ENCODE results near the gene CACNG7. TPM values are rescaled to one million over a fixed set of nuclear protein-coding genes. Genes with fewer than 3 reads are reported as not detected.

The CACNG7 gene
- total RNA-seq, 1 experiment from 2014 or later, result not detected

- H3K9me3 ChIP-seq (ENCODE audit: control insufficient read depth in 1 of 2, insufficient read depth in 1 of 2, low read depth in 1 of 2, low read length in 2 of 2), result no peaks in the 10 kb centered on the region
- H4K20me1 ChIP-seq (ENCODE audit: insufficient read depth), result no peaks in the 10 kb centered on the region
- DNase-seq (ENCODE audit: low read depth, low spot score) (no peak), ATAC-seq (peak; percentile 56)
- H3K4me3 ChIP-seq (replicated peaks in 1 of 2; ENCODE audit: low read depth in 1 of 2, low read length in 2 of 2), result peak overlapping the region; percentile 60 to 61
- peak overlapping the region; percentile 94 for H3K27ac ChIP-seq (ENCODE audit: low read depth, low read length)
- peak overlapping the region; percentile 87 for H3K4me2 ChIP-seq (ENCODE audit: low read length)
- 0 out of 2 replicates have a peak, but pooled peaks have one; percentile 58 for TF ChIP-seq POLR2AphosphoS5 (IDR thresholded peaks at IDR 0.05; ENCODE audit: low read depth, low read length)
- no peak for TF ChIP-seq EGR1 (IDR thresholded peaks at IDR 0.05; ENCODE audit: low read depth)
- TF ChIP-seq ZFX (IDR thresholded peaks at IDR 0.05), result peak; percentile 37
- no peaks in the 10 kb centered on the region for H3K79me2 ChIP-seq (ENCODE audit: insufficient read depth, low read length)
- no peak overlapping the region for H2AFZ ChIP-seq (ENCODE audit: low read depth, low read length, poor library complexity, severe bottlenecking)
- intact Hi-C loops (cut with micrococcal nuclease), result loop anchor here (5.0 kb wide), 2 partner anchors 84 to 114 kb away; partner anchors contain the start of gene MYADM
- ChIA-PET POLR2A (interaction anchor here (0.6 to 2.3 kb wide), 9 partner anchors 12 to 155 kb away, joined by 3 to 13 read pairs (median 4); partner anchors contain the start of genes CNOT3, MYADM, PRPF31 and TFPT), CTCF (interaction anchor here (1.0 to 2.3 kb wide), 6 partner anchors 30 to 115 kb away, joined by 3 to 15 read pairs (median 8); no protein-coding TSS in a partner anchor), RAD21 (ENCODE audit: low non-redundant PET in 1 of 2, low total read pairs in 2 of 2, uncharacterized antibody in 2 of 2, unreplicated experiment in 2 of 2) (interaction anchor here in 1 of 2 experiments (1.3 kb wide), 1 partner anchor 43 kb away, joined by 4 read pairs; no protein-coding TSS in a partner anchor)
- H3K9ac ChIP-seq (ENCODE audit: low read length), result peak overlapping the region; percentile 54
- no peaks in the 10 kb centered on the region for H3K36me3 ChIP-seq (ENCODE audit: control insufficient read depth in 1 of 2, insufficient read depth in 2 of 2, low read length in 2 of 2)
- BruUV-seq (replicated peaks), result no TSS peak
- H3K4me1 ChIP-seq (ENCODE audit: control insufficient read depth in 1 of 2, insufficient read depth in 2 of 2, low read length in 2 of 2), result peaks cover 16 to 49% of the 10 kb centered on the region in 2 experiments
- no peaks in the 10 kb centered on the region for H3K9me2 ChIP-seq (ENCODE audit: insufficient read depth)
- no peaks in the 10 kb centered on the region for H3K27me3 ChIP-seq (ENCODE audit: insufficient read depth, low read length)
Observed at GRCh38 chr19:53981376-53981951, 72.4 kb downstream of the CACNG7 start.

GRCh38 chr19:53982001-53982451 lies 72.9 kb downstream of the CACNG7 start:
- Histone ChIP-seq H3K79me2 (ENCODE audit: insufficient read depth, low read length) (no peaks in the 10 kb centered on the region), H3K27ac (ENCODE audit: low read depth, low read length) (peak overlapping the region; percentile 94), H3K4me2 (ENCODE audit: low read length) (peak overlapping the region; percentile 87), H2AFZ (ENCODE audit: low read depth, low read length, poor library complexity, severe bottlenecking) (no peak overlapping the region), H3K4me3 (replicated peaks in 1 of 2; ENCODE audit: low read depth in 1 of 2, low read length in 2 of 2) (peak overlapping the region; percentile 60 to 61), H3K27me3 (ENCODE audit: insufficient read depth, low read length) (no peaks in the 10 kb centered on the region), H3K36me3 (ENCODE audit: control insufficient read depth in 1 of 2, insufficient read depth in 2 of 2, low read length in 2 of 2) (no peaks in the 10 kb centered on the region), H4K20me1 (ENCODE audit: insufficient read depth) (no peaks in the 10 kb centered on the region), H3K4me1 (ENCODE audit: control insufficient read depth in 1 of 2, insufficient read depth in 2 of 2, low read length in 2 of 2) (peaks cover 16 to 49% of the 10 kb centered on the region in 2 experiments), H3K9ac (ENCODE audit: low read length) (peak overlapping the region; percentile 54), H3K9me3 (ENCODE audit: control insufficient read depth in 1 of 2, insufficient read depth in 1 of 2, low read depth in 1 of 2, low read length in 2 of 2) (no peaks in the 10 kb centered on the region), H3K9me2 (ENCODE audit: insufficient read depth) (no peaks in the 10 kb centered on the region)
- TF ChIP-seq EGR1 (IDR thresholded peaks at IDR 0.05; ENCODE audit: low read depth) (no peak), ZFX (IDR thresholded peaks at IDR 0.05) (peak; percentile 21; the same call in 1 of the 2 replicates)
- CTCF ChIA-PET, result no interaction called here
- RAD21 ChIA-PET (ENCODE audit: low non-redundant PET in 1 of 2, low total read pairs in 2 of 2, uncharacterized antibody in 2 of 2, unreplicated experiment in 2 of 2), result no interaction called here
- BruUV-seq (replicated peaks), result no TSS peak
- ATAC-seq (no peak), DNase-seq (ENCODE audit: low read depth, low spot score) (no peak)
- POLR2A ChIA-PET, result interaction anchor here (1.1 kb wide), 1 partner anchor 133 kb away, joined by 3 read pairs; the partner anchor contains the start of genes PRPF31 and TFPT
- intact Hi-C loops (cut with micrococcal nuclease), result loop anchor here (5.0 kb wide), 2 partner anchors 85 to 115 kb away; partner anchors contain the start of gene MYADM

Data from HCT116 (cell line).